C1 segment of cervical spinal cord (tissue), 14 donors: ENCODE measurements around the gene MTG2.

ENCODE experiments used
- DNase-seq, 14 donors: peaks; one replicate each; lab custom pipeline; 2025; lab: John Stamatoyannopoulos, UW

Gene MTG2

GRCh38 chr20:62203378-62204030, 20.7 kb downstream of the MTG2 start:
- no peak for DNase-seq

- no peak for DNase-seq
These were observed 23.0 kb downstream of the MTG2 start for GRCh38 chr20:62205618-62206387.

GRCh38 chr20:62206388-62206775, 23.6 kb downstream of the MTG2 start:
- no peak for DNase-seq

- DNase-seq: no peak
These were observed 25.4 kb downstream of the MTG2 start for GRCh38 chr20:62208061-62208794.

- no peak for DNase-seq
These were observed 26.2 kb downstream of the MTG2 start for GRCh38 chr20:62208795-62209755.

GRCh38 chr20:62209850-62210495, 27.1 kb downstream of the MTG2 start:
- DNase-seq: no peak

GRCh38 chr20:62210496-62210855, 27.6 kb downstream of the MTG2 start:
- no peak for DNase-seq

- DNase-seq: no peak
These were observed 28.4 kb downstream of the MTG2 start for GRCh38 chr20:62211216-62211615.

- no peak for DNase-seq
These were observed 29.0 kb downstream of the MTG2 start for GRCh38 chr20:62211769-62212288.

- DNase-seq: peak in 4 of 14 donors; percentile 6 to 19 (median 10)
These were observed 29.5 kb downstream of the MTG2 start for GRCh38 chr20:62212299-62212698.

GRCh38 chr20:62214067-62214466, 31.2 kb downstream of the MTG2 start:
- DNase-seq: no peak

- no peak for DNase-seq
These were observed 32.5 kb downstream of the MTG2 start for GRCh38 chr20:62215020-62215990.

- DNase-seq: no peak
These were observed 33.3 kb downstream of the MTG2 start for GRCh38 chr20:62215991-62216635.

- DNase-seq: no peak
These were observed 34.1 kb downstream of the MTG2 start for GRCh38 chr20:62216636-62217566.

- DNase-seq: no peak
These were observed 35.3 kb downstream of the MTG2 start for GRCh38 chr20:62217913-62218773.

- no peak for DNase-seq
These were observed 36.5 kb downstream of the MTG2 start for GRCh38 chr20:62219101-62219991.
